DMS153 (cell line): Measurements from ENCODE around the gene C14orf119.

Experiments
- DNase-seq: peaks from one replicate; lab custom pipeline; 2025; lab: John Stamatoyannopoulos, UW

Gene C14orf119, protein sequence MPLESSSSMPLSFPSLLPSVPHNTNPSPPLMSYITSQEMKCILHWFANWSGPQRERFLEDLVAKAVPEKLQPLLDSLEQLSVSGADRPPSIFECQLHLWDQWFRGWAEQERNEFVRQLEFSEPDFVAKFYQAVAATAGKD

DNA sequence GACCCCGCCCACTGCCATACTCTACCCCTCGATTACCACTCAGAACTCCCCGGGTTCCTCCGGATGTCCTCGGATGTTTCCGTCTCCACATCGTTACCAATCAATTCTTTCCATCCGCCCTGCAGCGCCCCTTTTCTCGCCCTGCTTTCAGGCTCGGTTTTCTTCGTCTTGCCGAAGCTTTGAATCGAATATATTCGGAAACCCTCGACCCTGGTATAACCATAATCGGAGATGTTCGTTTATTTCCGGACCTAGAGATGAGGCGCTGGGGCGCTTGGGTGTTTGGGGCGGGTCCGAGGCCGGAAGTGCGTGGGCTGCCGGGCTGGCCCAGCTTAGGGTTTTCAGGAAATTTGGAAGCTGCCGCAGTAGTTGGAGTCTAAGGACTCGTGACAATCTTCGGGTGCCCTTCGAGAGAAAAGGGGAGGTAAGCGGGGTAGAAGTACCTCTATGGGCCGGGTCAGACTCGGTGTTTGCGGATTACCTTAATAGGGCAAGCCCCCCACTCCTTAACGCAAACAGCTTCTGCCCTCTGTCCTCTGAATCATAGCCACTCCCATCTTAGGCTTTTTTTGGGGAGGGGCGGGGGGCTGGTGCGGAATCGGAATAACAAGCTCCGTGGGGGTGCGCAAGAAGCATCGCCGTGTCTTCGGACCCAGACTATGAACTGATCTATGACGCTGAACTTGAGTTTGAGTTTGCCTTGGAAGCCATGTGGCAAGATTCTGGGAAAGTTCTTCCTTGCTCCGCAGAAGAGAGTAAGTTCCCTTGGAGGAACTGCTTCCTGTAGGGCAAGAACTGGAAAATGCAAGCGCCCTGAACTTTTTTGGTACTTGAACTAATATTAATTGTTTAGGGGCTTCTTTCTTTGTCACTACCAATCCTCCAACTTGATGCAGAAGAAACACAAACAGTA lies at the start of gene C14orf119:
TSS of gene C14orf119 (plus strand) at position 310 of the 913 bp plus-strand sequence. CDS start 2,154 bp downstream, outside the sequence.
- DNase-seq = no peak

DNA sequence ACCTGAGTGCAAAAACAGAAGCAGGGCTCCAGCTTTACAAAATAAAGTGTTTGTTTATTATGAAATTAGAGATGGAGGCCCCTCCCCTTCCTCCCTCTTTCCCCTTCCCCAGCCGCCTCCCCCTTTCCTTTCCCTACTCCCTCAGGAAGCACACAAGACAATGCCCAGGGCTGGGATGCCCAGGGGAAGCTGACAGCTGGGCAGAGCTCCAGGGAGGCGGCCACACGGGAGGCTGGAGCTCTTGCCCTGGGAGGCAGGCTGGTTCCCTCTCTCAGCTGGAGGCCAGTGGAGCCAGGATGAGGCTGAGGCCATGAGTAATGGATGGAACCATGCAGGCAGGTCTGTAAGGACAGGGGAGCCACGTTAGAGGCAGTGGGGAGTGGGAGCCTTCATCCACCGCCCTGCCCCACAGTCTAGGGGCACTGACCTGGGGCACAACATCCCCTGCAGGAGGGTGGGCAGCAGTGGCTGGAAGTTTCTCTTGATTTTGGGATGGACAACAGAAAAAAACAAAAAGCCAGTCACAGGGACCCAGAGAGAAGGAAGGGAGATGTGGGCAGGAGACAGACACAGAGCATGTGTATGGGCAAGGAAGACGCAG lies 48.2 kb upstream of the C14orf119 start:
- DNase-seq = no peak

DNA sequence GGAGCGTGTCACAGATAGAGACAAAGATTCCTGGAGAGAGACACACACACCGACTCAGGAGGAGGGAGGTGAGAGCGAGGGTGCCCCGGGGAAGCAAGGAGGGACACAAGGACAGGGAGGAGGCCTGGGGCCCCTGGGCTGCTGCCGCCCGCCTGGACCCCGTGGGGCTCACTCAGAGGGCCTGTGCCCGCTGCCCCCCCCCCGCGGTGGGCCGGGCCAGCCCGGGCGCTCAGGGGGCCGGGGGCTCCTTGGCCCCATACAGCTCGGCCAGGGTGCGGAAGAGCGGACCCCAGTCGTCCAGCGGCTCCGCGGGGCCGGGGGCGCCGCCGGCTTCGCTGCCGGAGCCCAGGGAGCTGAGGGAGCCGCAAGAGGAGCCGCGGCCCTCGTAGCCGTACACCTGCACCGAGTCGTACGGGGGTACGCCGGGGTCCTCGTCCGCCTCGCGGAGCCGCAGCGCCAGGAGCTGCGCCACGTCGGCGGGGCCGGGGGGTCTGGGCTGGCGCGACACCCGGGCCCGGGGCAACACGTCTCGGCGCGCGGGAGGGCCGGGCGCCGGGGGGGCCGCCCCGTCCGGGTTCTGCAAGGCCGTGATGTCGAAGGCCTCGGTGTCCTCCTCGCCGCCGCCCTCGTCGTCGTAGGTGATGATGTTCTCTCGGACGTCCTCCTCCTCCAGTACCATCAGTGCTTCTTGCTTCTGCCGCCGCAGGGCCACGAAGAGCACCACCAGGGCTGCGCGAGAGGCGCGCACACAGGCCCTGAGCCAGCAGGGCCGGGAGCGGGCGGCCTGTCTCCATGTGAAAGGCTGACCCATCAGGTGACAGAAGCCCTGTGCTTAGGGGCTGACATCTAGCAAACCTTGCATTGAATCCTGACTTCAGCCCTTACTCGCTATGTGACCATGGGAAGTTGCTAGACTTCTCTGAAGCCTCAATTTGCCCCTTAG lies 47.3 kb upstream of the C14orf119 start:
- no peak for DNase-seq

DNA sequence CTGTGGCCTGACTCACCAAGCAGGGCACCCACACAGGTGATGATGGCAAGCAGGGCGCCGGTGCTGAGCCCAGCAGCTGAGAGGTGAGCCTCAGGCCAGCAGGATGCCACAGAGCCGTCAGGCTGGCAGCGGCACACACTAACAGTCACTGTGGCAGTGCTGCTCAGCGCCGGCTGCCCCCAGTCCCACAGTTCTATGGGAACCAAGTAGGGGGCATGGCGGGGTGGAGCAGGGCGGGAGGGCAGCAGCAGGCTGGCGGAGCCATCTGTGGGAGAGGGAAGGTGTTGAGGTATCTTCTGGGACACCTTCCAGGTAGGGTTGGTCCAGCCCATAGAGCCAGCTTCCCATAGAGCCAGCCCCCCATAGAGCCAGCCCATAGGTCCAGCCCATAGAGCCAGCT lies 46.3 kb upstream of the C14orf119 start:
- DNase-seq = no peak

DNA sequence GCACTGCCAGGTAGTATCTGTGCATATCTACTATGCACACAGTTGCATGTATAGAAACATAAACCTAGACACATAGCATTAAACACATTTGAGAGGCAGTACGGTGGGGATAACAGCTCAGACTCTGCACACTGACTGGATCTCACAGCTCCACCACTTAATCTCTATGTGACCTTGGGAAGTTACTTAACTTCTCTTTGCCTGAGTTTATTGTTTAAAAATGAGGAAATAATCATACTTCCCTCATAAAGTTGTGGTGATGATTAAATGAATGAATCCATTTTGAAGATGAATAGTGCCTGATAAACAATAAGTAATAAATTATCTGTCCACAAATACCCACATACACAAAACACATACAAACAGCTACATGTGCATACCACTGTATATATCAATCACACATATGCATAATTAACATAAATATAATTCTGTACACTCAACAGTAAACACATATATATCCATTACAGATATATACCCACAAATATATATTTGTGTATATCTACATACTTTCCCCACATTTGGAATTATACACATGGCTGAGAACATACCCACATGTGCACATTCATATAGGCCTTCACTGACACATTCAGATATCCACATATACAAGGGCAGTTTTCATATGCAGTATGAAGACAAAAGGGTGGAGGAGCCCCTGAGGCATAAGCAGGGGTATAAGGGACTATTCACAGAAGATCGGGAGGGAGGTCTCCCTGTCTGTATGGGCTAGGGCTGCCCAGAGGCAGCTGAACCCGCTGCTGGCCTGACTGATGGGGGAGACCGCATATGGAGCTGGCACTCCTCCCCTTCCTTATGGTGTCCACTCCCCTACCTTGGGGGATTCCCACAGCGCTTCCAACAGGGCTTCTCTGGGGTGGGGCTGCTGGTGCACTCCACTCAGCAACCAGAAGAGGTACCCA lies 43.9 kb upstream of the C14orf119 start:
- DNase-seq = no peak

DNA sequence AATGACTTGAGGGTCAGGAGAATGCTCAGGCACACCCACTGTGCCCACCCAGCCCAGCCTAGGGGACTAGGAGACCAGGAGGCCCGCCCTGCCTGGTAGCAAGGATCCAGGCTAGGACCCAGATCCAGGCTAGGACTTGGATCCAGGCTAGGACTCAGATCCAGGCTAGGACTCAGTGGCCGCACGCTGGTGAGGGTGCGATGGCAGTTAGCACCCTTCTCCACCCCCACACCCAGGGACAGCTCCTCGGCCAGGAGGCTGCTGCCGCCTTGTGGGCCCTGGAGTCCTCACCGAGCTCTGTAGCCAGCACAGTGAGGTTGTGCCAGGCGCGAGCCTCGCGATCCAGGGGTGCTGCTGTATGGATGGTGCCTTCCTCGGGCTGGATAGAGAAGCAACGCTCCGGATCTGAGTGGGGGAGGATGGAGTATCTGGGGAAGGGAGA lies 43.1 kb upstream of the C14orf119 start:
- DNase-seq = no peak

DNA sequence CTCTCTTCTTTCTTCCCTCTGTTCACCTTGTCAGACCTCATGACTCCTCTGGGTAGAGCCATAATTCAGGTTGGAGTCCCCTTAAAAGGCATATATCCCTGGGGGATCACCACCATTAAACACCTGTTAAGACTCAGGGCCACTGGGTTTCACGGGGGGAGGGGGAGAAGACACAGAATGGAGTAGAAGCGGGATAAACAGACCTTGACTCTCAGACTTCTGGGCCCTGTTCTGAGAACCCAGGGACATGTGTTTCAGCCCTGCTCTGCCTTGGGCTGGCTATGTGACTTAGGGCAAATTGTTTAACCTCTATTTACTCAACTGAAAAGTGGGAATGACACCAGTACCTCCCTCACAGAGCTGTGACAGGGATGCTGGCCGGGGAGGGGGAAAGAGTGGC lies 42.6 kb upstream of the C14orf119 start:
- DNase-seq = no peak

DNA sequence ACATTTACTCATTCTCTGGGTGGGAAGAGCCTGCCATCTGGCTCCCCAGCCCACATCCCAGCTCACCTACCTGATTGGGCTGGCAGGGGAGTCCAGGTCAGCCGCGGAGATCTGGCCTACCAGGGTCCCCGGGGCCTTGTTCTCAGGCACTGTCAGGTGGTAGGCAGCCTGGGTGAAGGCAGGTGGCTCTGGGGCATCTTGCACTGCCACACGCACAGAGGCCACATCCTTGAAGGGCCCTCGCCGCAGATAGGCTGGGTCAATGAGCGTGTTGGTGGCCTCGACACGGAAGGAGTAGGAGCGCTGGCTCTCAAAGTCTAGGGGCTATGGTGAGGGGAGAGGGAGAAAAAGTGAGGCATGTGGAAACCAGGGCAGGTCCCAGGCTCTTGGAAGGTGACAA lies 41.9 kb upstream of the C14orf119 start:
- DNase-seq = no peak

DNA sequence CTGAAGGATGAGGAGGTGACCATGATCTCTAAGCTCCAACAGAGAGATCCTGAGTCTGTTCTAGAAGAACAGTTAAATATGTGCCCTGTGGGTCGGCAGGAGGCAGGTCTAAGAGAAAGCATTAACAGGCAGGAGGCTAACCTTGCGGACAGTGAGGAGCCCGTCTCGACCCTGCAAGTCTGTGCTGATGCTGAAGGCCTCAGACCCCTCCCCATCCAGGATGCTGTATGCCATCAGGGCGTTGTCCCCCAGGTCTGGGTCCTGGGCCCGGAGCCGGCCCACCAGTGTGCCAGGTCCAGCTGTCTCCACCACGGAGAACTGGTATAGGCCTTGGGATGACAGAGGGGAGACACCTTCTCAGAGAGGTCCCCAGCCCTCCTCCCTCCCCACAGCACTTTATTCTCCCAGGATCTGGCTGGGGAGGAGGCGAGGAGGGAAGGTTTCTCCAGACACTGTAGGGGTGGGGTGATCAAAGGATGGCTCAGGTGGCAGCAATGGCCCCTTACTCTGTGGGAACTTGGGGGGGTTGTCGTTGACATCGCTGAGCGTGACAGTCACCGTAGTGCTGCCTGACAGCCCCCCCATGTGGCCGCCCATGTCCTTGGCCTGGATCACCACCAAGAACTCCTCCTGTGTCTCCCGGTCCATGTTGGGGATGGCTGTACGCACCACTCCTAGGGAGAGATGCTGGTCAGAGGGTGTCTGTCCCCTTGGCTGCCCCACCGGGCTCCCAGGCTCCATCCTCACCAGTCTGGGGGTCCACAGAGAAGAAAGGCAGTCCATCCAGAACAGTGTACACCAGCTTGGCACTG lies 41.1 kb upstream of the C14orf119 start:
- no peak for DNase-seq

DNA sequence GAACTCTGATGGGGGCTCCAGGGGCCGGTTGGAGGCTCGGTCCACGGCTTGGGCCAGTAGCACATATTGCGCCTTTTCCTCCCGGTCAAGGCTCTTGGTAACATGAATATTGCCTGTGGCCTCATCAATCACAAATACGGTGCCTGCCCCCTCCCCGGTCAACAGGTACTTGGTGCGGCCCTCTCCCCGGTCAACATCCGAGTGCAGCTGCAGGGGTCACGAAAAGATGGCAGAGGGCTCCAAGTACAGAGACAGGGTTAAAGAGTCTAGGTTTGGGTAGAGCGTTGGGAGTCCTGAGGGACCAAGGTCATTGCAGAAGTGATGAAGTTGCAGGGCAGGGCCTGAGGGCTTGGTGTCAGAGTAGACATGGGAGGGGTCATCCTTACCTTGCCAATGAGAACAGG lies 40.2 kb upstream of the C14orf119 start:
- no peak for DNase-seq

DNA sequence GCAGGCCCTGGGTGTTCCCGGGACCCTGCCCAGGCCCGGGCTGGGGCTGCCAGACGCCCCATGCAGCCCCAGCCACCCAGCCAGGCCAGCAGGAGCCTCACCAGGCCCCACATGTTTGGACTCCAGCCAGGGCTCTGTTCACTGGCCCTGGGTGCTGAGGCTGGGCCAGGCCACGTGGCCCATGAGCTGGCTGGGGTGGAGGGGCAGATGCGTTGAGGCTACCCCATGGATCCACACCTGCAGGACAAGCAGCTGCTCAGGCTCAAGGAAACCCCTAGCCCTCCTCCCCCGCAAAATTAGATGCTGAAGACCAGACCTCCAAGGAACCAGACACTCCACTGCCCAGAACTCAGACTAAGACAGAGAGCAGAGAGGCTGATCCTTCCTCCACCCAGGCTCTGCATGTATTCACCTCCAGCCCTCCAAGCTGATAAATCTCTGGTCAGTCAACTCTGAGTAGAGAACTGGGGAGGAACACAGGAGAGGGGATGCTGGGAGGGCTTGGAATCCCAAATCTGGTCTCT lies 39.6 kb upstream of the C14orf119 start:
- no peak for DNase-seq

DNA sequence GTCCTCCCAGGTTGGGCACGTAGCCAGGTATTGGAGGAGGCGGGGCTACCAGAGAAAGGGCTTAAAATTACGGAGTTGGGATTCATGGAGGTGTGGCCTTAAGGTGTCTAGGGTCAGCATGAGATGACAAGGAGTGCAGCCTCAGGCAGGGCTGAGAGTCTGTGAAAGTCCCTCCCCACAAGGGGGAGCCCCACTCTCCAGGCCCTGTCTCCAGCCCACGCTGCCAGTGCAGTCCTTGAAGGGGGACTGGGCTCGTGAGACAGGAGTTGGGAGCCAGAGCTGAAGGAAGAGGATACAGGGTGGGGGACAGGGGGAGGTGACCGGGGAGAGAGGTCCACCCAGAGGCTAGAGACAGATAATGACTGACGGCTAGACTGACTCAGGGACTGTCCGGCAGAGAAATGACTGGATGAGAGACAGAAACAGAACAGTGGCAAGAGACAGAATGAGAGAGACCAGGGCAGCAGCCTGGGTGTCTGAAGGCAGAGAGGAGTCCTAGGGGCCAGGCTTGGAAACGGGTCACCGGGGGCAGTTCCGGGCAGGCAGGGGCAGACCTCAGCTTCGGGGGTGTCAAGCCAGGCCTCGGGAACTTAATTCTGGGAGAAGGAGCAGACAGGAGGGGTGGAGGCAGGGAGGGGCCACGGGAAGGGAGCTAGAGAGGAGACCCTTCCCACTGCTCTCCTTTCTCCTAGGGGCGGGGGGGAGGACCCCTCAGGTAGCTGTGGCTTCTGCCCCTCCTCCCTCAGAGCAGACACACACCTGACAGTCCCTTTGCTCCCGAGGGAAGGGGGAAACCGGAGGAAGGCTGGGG lies 39.0 kb upstream of the C14orf119 start:
- DNase-seq = no peak

DNA sequence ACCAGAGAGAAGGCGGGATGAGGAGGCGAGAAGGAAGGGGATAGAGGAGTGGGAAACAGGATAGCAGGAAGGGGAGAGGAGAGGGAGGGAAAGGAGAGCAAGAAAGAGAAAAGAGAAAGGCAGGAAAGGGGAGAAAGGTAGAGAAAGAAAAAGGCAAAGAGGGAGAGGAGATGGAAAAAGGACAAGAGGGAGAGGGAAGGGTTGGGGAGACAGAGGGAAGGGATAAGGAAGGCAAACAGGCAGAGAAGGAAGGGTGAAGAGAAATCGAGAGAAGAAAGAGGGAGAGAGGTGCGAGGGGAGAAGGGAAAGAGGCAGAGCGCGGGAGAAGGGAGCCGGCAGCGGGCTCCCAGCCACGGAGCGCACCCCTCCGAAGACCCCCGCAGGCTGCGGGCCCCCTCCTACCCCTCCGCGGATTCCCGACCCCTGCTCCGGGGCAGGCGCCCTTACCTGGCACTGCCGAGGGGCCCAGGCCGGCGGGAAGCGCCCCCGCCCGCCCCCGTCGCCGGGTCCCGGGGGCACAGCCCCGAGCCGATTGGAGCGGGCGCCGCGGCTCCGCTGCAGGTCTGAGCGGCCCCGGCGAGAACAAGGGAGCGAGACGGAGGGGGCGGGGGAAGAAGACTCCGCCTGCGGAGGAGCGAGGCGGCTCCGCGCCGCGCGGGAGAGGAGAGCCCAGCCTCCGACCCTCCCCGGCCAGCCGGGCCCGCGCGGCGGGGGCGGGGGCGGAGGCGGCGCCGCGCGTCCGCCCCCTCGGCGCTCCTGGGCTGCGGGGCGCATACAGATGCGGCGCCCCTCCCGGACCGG lies 38.1 kb upstream of the C14orf119 start, which contains the start of gene CDH24:
TSS of gene CDH24 (minus strand) at position 565 of the 801 bp plus-strand sequence. CDS start 1,787 bp downstream, outside the sequence.
- no peak for DNase-seq

DNA sequence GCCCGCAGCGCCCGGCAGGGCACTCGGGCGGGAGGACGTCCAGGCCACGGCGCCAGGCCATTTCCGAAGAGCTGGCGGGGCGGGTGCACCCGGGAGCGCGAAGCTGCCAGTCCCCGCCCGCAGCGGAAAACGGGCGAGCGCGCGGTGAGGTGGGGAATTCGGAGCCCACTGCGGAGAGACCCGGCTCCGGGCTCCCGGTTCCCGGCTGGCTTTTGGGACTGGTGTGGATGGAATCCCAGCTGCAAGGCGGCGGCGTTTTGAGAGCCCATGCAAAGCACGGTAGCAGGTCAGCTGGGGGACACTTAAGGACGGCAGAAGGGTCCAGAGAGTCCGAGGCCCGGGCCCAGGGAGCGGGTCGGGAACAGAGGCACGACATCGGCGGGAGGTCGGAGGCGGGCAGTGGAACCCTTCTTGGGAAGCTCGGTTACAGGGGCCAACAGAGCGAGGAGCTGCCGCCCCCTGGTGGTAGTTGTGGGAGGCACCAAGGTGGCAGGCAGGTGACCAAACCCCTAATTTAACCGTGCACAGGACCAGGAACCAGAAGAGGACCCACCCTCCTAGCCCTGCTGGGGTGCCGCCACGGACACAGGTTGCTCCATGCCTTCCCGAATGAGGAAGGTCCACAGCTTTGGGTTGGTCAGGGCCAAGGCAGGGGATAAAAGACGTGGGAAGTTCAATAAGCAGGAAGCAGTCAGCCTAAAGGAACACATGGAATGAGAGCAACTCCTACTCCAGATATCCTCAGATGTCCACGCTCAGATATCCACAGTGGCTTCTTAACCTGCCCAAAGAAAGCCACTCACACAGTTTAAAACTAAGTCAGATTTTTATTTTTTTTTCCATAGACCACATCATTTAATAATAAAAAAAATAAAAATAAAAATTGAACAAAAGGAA lies 37.3 kb upstream of the C14orf119 start:
- no peak for DNase-seq

DNA sequence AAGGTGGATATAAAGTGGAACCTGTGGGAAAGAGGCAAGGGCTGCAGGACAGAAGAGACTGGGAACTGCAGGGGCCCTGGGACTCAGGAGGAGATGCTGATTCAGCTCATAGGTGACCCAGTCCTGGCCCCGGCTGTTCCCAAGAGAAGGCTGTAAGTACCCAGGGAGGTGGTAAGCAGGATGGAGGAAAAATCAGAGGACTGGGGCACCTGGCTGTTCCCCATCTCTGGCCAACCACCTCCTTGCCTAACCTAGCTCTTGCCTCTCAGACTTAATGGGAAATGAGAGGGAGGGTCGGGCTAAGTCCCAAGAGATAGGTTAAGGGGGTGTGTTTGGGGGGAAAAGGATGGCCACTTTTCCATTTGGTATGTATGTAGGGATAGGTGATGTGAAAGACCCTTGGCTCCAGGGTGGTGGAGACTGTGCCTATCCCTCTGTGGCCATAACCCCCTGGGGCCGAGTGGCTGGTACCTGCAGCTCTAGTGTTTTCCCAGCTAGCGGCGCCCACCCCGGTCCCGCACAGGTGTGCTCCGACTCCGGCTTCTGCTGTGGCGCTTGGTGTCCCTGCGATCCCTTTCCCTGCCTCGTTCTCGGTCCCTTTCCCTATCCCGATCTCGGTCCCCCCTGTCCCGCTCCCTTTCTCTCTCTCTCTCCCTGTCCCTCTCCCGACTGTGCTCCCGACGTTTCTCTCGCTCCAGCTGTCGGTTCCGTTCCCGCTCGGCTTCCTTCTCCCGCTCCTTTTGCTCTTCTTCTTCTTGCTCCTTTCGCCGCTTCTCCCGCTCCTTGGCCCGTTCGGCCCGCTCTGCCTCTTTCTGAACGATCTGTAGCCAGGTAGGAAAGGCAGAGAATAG lies 36.4 kb upstream of the C14orf119 start:
- DNase-seq = no peak
